GM18526 (cell line): ENCODE data around the gene PRXL2A.

Source experiments
- POLR2A ChIP-seq: IDR thresholded peaks from 3 replicates; pipeline ENCODE4 v1.6.1; 2011; ENCODE audit not compliant: insufficient read length; ENCODE audit errors: extremely low read depth

Gene PRXL2A

GRCh38 chr10:80471001-80471400, 62.6 kb downstream of the PRXL2A start:
- no peak for TF ChIP-seq POLR2A

- no peak for TF ChIP-seq POLR2A
Measured at GRCh38 chr10:80471715-80472233, 63.4 kb downstream of the PRXL2A start.

- no peak for TF ChIP-seq POLR2A
Measured at GRCh38 chr10:80472234-80473095, 64.1 kb downstream of the PRXL2A start.

- TF ChIP-seq POLR2A, result no peak
Measured at GRCh38 chr10:80473096-80473657, 64.8 kb downstream of the PRXL2A start.

- no peak for TF ChIP-seq POLR2A
Measured at GRCh38 chr10:80473692-80474596, 65.6 kb downstream of the PRXL2A start.

- no peak for TF ChIP-seq POLR2A
Measured at GRCh38 chr10:80474597-80474910, 66.2 kb downstream of the PRXL2A start.

- no peak for TF ChIP-seq POLR2A
Measured at GRCh38 chr10:80474941-80475340, 66.6 kb downstream of the PRXL2A start.

GRCh38 chr10:80476685-80477084, 68.3 kb downstream of the PRXL2A start:
- no peak for TF ChIP-seq POLR2A

- no peak for TF ChIP-seq POLR2A
Measured at GRCh38 chr10:80477813-80478212, 69.5 kb downstream of the PRXL2A start.

- no peak for TF ChIP-seq POLR2A
Measured at GRCh38 chr10:80480852-80481251, 72.5 kb downstream of the PRXL2A start.

- TF ChIP-seq POLR2A, result no peak
Measured at GRCh38 chr10:80484243-80484642, 75.9 kb downstream of the PRXL2A start.

GRCh38 chr10:80484676-80485075, 76.3 kb downstream of the PRXL2A start:
- no peak for TF ChIP-seq POLR2A

GRCh38 chr10:80485076-80485945, 77.0 kb downstream of the PRXL2A start:
- TF ChIP-seq POLR2A, result no peak

- TF ChIP-seq POLR2A, result no peak
Measured at GRCh38 chr10:80485946-80486764, 77.8 kb downstream of the PRXL2A start.
